ENCODE data around the gene PIK3C2G. TPM values are rescaled to one million over a fixed set of nuclear protein-coding genes. Genes with fewer than 3 reads are reported as not detected.

The PIK3C2G gene
- total and polyA plus RNA-seq, 4 donors = 4.9 to 40.1 (median 19.4) TPM

- no peak for DNase-seq (ENCODE audit: low spot score)
- H3K9ac ChIP-seq (ENCODE audit: low read depth in 1 of 2, low read length in 2 of 2) = no peak overlapping the region
- H3K9me3 ChIP-seq (ENCODE audit: control insufficient read depth in 4 of 4, low read length in 3 of 4) = no peaks in the 10 kb centered on the region
- H3K4me3 ChIP-seq (ENCODE audit: low read depth in 1 of 3, low read length in 3 of 3) = no peak overlapping the region
- WGBS = 92% methylated on average over 5 of the region's 5 CpGs
- TF ChIP-seq TAF1 (conservative IDR thresholded peaks at IDR 0.05) (no peak), HNF4A (conservative IDR thresholded peaks at IDR 0.05) (no peak), RXRA (IDR thresholded peaks at IDR 0.05) (no peak)
- no peak overlapping the region for H3K27ac ChIP-seq (ENCODE audit: low read depth in 1 of 2, low read length in 2 of 2)
- H3K36me3 ChIP-seq (ENCODE audit: control insufficient read depth in 4 of 4, insufficient read depth in 3 of 4, low read depth in 1 of 4, low read length in 3 of 4) = no peaks in the 10 kb centered on the region
- no peaks in the 10 kb centered on the region for H3K27me3 ChIP-seq (ENCODE audit: control insufficient read depth in 4 of 4, insufficient read depth in 4 of 4, low read length in 3 of 4)
- H3K4me1 ChIP-seq (ENCODE audit: control insufficient read depth in 4 of 4, insufficient read depth in 4 of 4, low read length in 3 of 4) = peaks cover 0 to 10% (median 3%) of the 10 kb centered on the region in 4 donors
These were observed 588 bp downstream of the PIK3C2G start for GRCh38 chr12:18261906-18262305.

GRCh38 chr12:18262514-18262913 lies 1.2 kb downstream of the PIK3C2G start:
- Histone ChIP-seq H3K4me1 (ENCODE audit: control insufficient read depth in 4 of 4, insufficient read depth in 4 of 4, low read length in 3 of 4) (peaks cover 0 to 10% (median 3%) of the 10 kb centered on the region in 4 donors), H3K4me3 (ENCODE audit: low read depth in 1 of 3, low read length in 3 of 3) (no peak overlapping the region), H3K9me3 (ENCODE audit: control insufficient read depth in 4 of 4, low read length in 3 of 4) (no peaks in the 10 kb centered on the region), H3K27ac (ENCODE audit: low read depth in 1 of 2, low read length in 2 of 2) (no peak overlapping the region), H3K27me3 (ENCODE audit: control insufficient read depth in 4 of 4, insufficient read depth in 4 of 4, low read length in 3 of 4) (no peaks in the 10 kb centered on the region), H3K36me3 (ENCODE audit: control insufficient read depth in 4 of 4, insufficient read depth in 3 of 4, low read depth in 1 of 4, low read length in 3 of 4) (no peaks in the 10 kb centered on the region), H3K9ac (ENCODE audit: low read depth in 1 of 2, low read length in 2 of 2) (no peak overlapping the region)
- no peak for TF ChIP-seq EGR1 (IDR thresholded peaks at IDR 0.05; ENCODE audit: low read depth in 2 of 2)
- TF ChIP-seq HNF4G (IDR thresholded peaks at IDR 0.05) = no peak
- no peak for TF ChIP-seq ATF3 (IDR thresholded peaks at IDR 0.05)
- no peak for TF ChIP-seq GABPA (IDR thresholded peaks at IDR 0.05 in 1 of 2, conservative IDR thresholded peaks at IDR 0.05 in 1 of 2)
- no peak for TF ChIP-seq FOXA2 (IDR thresholded peaks at IDR 0.05)
- no peak for TF ChIP-seq HNF4A (conservative IDR thresholded peaks at IDR 0.05)
- TF ChIP-seq RAD21 (IDR thresholded peaks at IDR 0.05) = no peak
- no peak for TF ChIP-seq NR2F2 (IDR thresholded peaks at IDR 0.05)
- no peak for TF ChIP-seq MAX (IDR thresholded peaks at IDR 0.05)
- TF ChIP-seq JUND (IDR thresholded peaks at IDR 0.05) = no peak
- no peak for TF ChIP-seq SP1 (IDR thresholded peaks at IDR 0.05)
- TF ChIP-seq FOXA1 (IDR thresholded peaks at IDR 0.05) = no peak
- no peak for TF ChIP-seq ZBTB33 (IDR thresholded peaks at IDR 0.05)
- no peak for TF ChIP-seq RXRA (IDR thresholded peaks at IDR 0.05)
- no peak for TF ChIP-seq REST (IDR thresholded peaks at IDR 0.05)
- no peak for DNase-seq (ENCODE audit: low spot score)
- WGBS = 88% methylated on average over 2 of the region's 2 CpGs
